ENCODE results near the gene CLK4.

Gene CLK4

DNA sequence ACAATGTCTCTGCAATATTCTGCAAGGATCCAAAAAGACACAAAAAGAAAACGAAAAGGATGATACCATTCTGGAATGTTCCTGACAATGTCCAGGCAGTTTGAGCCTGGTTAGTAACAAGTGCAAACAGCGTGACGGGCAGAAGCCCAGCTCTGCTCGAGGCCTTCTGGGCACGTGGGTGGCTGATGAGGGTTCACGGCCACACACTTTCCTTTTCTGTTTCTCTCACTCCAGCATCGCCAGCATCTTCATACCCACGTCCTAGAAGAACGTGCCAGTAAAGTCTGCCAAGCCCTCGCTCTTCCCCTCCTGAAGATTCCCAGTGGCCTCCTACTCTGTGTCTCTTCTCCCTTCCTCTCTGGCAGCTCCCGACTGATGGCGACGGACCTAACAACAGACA lies 73.3 kb downstream of the CLK4 start:
- no peak for DNase-seq (ENCODE audit: low spot score)
